Measurements from ENCODE around the gene AP1G1.
A peak's percentile ranks its signal among the peaks of the same experiment; 100 is the strongest.

AP1G1 gene

DNA sequence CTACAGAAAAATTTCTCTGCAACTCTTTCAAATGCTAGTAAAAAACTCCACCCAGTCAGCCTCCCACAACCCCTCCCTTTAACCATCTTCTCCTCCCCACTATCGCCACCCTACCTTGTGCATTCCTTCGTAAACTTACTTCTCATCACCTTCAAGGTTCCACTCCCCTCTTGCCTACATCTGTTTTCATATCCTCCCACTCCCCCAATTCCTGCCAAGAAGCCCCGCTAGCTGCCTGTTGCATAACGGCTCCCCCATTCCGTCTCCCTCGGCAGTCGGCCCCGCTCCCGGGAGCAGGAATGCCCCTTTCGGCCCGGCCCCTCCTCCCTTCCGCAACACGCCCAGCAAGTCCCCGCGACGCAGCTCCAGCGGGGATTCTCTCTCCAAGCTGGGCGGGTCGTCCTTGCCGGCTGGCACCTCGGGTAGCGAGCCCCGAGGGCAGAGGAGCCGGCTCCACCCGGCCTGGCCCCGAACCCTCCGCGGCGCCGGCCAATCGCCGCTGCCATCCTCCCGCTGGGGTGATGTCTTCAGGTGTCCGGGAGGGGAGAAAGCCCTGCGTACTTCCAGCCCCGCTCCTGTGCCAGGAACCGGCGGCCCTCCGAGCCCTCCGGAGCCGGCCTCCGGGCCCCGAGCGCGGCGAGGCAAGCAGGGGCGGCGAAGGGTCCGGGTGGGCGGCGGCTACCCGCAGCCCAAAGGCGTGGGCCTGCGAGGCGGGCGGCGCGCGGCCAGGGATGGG, 85.7 kb downstream of the AP1G1 start:
- Histone ChIP-seq H3K4me1 (ENCODE audit: low read depth, poor library complexity, severe bottlenecking) (peaks cover 13% of the 10 kb centered on the region), H2AFZ (ENCODE audit: low read depth) (peak overlapping the region; percentile 79), H3K79me2 (ENCODE audit: insufficient read depth, low read depth) (no peaks in the 10 kb centered on the region; the same call in 1 of the 2 replicates)

DNA sequence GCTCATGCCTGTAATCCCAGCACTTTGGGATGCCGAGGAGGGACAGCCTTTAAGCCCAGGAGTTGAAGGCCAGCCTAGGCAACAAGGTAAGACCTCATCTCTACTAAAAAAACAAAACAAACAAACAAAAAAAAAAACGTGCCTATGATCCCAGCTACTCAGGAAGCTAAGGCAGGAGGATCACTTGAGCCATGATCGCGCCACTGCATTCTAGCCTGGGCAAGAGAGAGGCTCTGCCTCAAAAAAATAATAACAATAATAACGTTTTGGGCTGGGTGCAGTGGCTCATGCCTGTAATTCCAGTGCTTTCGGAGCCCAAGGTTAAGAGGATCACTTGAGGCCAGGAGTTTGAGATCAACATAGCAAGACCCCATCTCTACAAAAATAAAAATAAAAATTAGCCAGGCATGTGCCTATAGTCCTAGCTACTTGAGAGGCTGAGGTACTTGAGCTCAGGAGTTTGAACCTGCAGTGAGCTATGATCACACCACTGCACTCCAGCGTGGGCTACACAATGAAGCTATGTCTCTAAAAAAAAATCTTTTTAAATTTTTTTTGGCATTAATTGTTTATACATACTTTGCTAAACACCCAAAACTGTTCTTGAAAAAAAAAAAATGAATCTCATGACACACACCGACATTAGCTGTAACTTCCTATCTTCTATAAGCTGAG, 87.4 kb downstream of the AP1G1 start:
- Histone ChIP-seq H3K79me2 (ENCODE audit: insufficient read depth, low read depth) (no peaks in the 10 kb centered on the region; the same call in 1 of the 2 replicates), H3K4me2 (no peak overlapping the region; the same call in 1 of the 2 replicates), H3K27ac (no peak overlapping the region), H3K27me3 (ENCODE audit: insufficient read depth, low read depth) (no peaks in the 10 kb centered on the region), H3K9ac (no peak overlapping the region), H3K4me1 (ENCODE audit: low read depth, poor library complexity, severe bottlenecking) (peaks cover 13% of the 10 kb centered on the region), H3K4me3 (IDR thresholded peaks at IDR 0.05; ENCODE audit: insufficient read depth, low read depth, low read length) (no peak overlapping the region), H2AFZ (ENCODE audit: low read depth) (no peak overlapping the region), H3K36me3 (ENCODE audit: insufficient read depth) (no peaks in the 10 kb centered on the region), H4K20me1 (ENCODE audit: insufficient read depth) (no peaks in the 10 kb centered on the region)
- TF ChIP-seq, protein P1, sequence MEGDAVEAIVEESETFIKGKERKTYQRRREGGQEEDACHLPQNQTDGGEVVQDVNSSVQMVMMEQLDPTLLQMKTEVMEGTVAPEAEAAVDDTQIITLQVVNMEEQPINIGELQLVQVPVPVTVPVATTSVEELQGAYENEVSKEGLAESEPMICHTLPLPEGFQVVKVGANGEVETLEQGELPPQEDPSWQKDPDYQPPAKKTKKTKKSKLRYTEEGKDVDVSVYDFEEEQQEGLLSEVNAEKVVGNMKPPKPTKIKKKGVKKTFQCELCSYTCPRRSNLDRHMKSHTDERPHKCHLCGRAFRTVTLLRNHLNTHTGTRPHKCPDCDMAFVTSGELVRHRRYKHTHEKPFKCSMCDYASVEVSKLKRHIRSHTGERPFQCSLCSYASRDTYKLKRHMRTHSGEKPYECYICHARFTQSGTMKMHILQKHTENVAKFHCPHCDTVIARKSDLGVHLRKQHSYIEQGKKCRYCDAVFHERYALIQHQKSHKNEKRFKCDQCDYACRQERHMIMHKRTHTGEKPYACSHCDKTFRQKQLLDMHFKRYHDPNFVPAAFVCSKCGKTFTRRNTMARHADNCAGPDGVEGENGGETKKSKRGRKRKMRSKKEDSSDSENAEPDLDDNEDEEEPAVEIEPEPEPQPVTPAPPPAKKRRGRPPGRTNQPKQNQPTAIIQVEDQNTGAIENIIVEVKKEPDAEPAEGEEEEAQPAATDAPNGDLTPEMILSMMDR (conservative IDR thresholded peaks at IDR 0.05; ENCODE audit: low read depth, low read length) = no peak

More for the DNA sequence above, 85.7 kb downstream of the AP1G1 start:
- peak overlapping the region; percentile 41; the same call in 1 of the 2 replicates for H3K9ac ChIP-seq
- no peaks in the 10 kb centered on the region for H3K36me3 ChIP-seq (ENCODE audit: insufficient read depth)
- no peaks in the 10 kb centered on the region for H3K27me3 ChIP-seq (ENCODE audit: insufficient read depth, low read depth)
- no peaks in the 10 kb centered on the region for H4K20me1 ChIP-seq (ENCODE audit: insufficient read depth)
- H3K27ac ChIP-seq = peak overlapping the region; percentile 37; the same call in 1 of the 2 replicates
- TF ChIP-seq, protein P1 (conservative IDR thresholded peaks at IDR 0.05; ENCODE audit: low read depth, low read length) = no peak
- no peak overlapping the region for H3K4me3 ChIP-seq (IDR thresholded peaks at IDR 0.05; ENCODE audit: insufficient read depth, low read depth, low read length)
- H3K4me2 ChIP-seq = peak overlapping the region; percentile 55

DNA sequence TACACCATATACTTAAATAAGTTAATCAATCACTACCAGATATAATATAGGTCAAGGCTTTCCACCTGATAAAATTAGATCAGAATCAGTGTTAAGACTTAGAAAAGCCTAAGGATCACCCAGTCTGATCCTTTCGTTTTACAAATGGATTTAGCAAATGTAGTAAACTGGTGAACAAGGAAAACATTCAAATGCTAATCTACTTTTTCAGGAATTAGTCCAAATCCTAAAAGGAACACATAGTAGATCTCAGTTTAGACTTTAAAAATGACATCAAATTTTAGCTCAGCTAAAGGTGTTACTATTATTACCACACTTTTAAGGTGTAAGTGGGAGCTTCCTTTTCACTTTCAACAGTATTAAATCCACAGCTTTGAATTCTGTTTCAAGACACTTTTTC, 96.1 kb downstream of the AP1G1 start:
- Histone ChIP-seq H3K36me3 (ENCODE audit: insufficient read depth) (no peaks in the 10 kb centered on the region), H3K79me2 (ENCODE audit: insufficient read depth, low read depth) (no peaks in the 10 kb centered on the region), H3K27me3 (ENCODE audit: insufficient read depth, low read depth) (no peaks in the 10 kb centered on the region), H3K4me3 (IDR thresholded peaks at IDR 0.05; ENCODE audit: insufficient read depth, low read depth, low read length) (no peak overlapping the region), H2AFZ (ENCODE audit: low read depth) (no peak overlapping the region), H3K9ac (no peak overlapping the region), H3K4me1 (ENCODE audit: low read depth, poor library complexity, severe bottlenecking) (no peaks in the 10 kb centered on the region), H3K4me2 (no peak overlapping the region), H3K27ac (no peak overlapping the region), H4K20me1 (ENCODE audit: insufficient read depth) (no peaks in the 10 kb centered on the region; the same call in 1 of the 2 replicates)
- TF ChIP-seq, protein P1 (conservative IDR thresholded peaks at IDR 0.05; ENCODE audit: low read depth, low read length) = no peak

DNA sequence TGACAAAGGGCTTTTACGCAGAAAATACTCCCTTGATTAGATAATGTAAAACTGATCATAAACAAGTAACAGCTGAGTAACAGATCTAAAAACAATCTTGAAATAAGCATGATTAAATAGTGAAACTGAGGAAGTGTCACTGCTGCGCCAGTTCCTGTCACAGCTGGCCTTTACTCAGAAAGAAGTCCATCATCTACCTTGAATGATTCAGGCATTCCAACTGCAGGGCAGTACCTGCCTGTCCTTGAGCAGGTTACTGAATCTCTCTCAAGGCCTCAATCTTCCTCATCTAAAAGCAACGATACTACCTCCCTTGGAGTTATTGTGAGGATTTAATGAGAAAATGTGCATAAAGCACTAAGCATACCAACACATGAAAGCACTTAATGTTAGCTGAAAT, 96.8 kb downstream of the AP1G1 start:
- Histone ChIP-seq H3K4me3 (IDR thresholded peaks at IDR 0.05; ENCODE audit: insufficient read depth, low read depth, low read length) (no peak overlapping the region), H3K4me2 (no peak overlapping the region), H3K36me3 (ENCODE audit: insufficient read depth) (no peaks in the 10 kb centered on the region), H3K27ac (no peak overlapping the region), H3K79me2 (ENCODE audit: insufficient read depth, low read depth) (no peaks in the 10 kb centered on the region), H2AFZ (ENCODE audit: low read depth) (no peak overlapping the region), H3K27me3 (ENCODE audit: insufficient read depth, low read depth) (no peaks in the 10 kb centered on the region), H3K9ac (no peak overlapping the region), H3K4me1 (ENCODE audit: low read depth, poor library complexity, severe bottlenecking) (no peaks in the 10 kb centered on the region), H4K20me1 (ENCODE audit: insufficient read depth) (no peaks in the 10 kb centered on the region; the same call in 1 of the 2 replicates)
- TF ChIP-seq, protein P1 (conservative IDR thresholded peaks at IDR 0.05; ENCODE audit: low read depth, low read length) = no peak
